ENCODE results near the gene GMDS.

GMDS gene

GRCh38 chr6:1878330-1878729, 367.1 kb downstream of the GMDS start:
- no peak for DNase-seq

- no peak for DNase-seq
These were observed 371.6 kb downstream of the GMDS start for GRCh38 chr6:1873781-1874180.

GRCh38 chr6:1872649-1873131, 372.7 kb downstream of the GMDS start:
- DNase-seq: no peak

GRCh38 chr6:1871724-1872315, 373.6 kb downstream of the GMDS start:
- DNase-seq: no peak

GRCh38 chr6:1870932-1871331, 374.5 kb downstream of the GMDS start:
- no peak for DNase-seq

- no peak for DNase-seq
These were observed 375.2 kb downstream of the GMDS start for GRCh38 chr6:1870251-1870650.

- no peak for DNase-seq
These were observed 375.6 kb downstream of the GMDS start for GRCh38 chr6:1869769-1870168.

GRCh38 chr6:1869308-1869707, 376.1 kb downstream of the GMDS start:
- DNase-seq: no peak

GRCh38 chr6:1868561-1869261, 376.7 kb downstream of the GMDS start:
- DNase-seq: no peak

GRCh38 chr6:1867197-1867596, 378.2 kb downstream of the GMDS start:
- DNase-seq: no peak

- no peak for DNase-seq
These were observed 379.8 kb downstream of the GMDS start for GRCh38 chr6:1865585-1865984.

- no peak for DNase-seq
These were observed 380.9 kb downstream of the GMDS start for GRCh38 chr6:1864496-1864895.

GRCh38 chr6:1862411-1862810, 383.0 kb downstream of the GMDS start:
- DNase-seq: no peak

- no peak for DNase-seq
These were observed 384.6 kb downstream of the GMDS start for GRCh38 chr6:1860756-1861348.

GRCh38 chr6:1858859-1859258, 386.5 kb downstream of the GMDS start:
- no peak for DNase-seq

- DNase-seq: no peak
These were observed 387.2 kb downstream of the GMDS start for GRCh38 chr6:1858196-1858595.

- DNase-seq: no peak
These were observed 389.0 kb downstream of the GMDS start for GRCh38 chr6:1856381-1856780.

- DNase-seq: no peak
These were observed 389.5 kb downstream of the GMDS start for GRCh38 chr6:1855890-1856289.

GRCh38 chr6:1854296-1854695, 391.1 kb downstream of the GMDS start:
- DNase-seq: no peak

GRCh38 chr6:1853761-1854160, 391.6 kb downstream of the GMDS start:
- no peak for DNase-seq

GRCh38 chr6:1851681-1852456, 393.5 kb downstream of the GMDS start:
- DNase-seq: no peak

- DNase-seq: no peak
These were observed 394.6 kb downstream of the GMDS start for GRCh38 chr6:1850840-1851157.

- no peak for DNase-seq
These were observed 395.1 kb downstream of the GMDS start for GRCh38 chr6:1850121-1850839.

All from activated CD4-positive, alpha-beta T cell treated with anti-CD3 and anti-CD28 coated beads, Interleukin-10, Interleukin-2, amounts not matched to agents 100 ng/mL and 50 ng/mL, durations not matched to agents 16 hours and 8 hours (primary cell).